H1 (cell line): ENCODE measurements around the gene TMEM258. TPM values are rescaled to one million over a fixed set of nuclear protein-coding genes. Genes with fewer than 3 reads are reported as not detected.

ENCODE experiments used
- CTCF ChIA-PET: fragments of 300-600 bp; sonication (Branson Sonifier 250); formaldehyde crosslinking; loops from one replicate; lab custom pipeline; 2021; ENCODE audit not compliant: partially characterized antibody; lab: Charles Lee
- POLR2A ChIA-PET: fragments of 300-600 bp; sonication (Branson Sonifier 250); formaldehyde crosslinking; loops from one replicate; lab custom pipeline; 2021; ENCODE audit warnings: inconsistent platforms; ENCODE audit not compliant: partially characterized antibody; lab: Charles Lee
- DNase-seq, 2 experiments: peaks; one replicate each; pipeline versions ENCODE4 v3.0.0 to v3.0.0-alpha.2; 2010 to 2022; ENCODE audit warnings: low spot score in 2 of 2, low read depth in 1 of 2, mixed read lengths in 1 of 2
- FAIRE-seq: peaks from 2 replicates; lab custom pipeline; 2011; peaks lifted over from hg19 to GRCh38; lab: Jason Lieb, UNC
- H2AFZ ChIP-seq: 2 replicates; pipeline ENCODE4 v1.8.1; 2012; ENCODE audit warnings: low read length, inconsistent platforms
- H2AK5ac ChIP-seq: 2 replicates; pipeline ENCODE4 v1.6.1; 2013; ENCODE audit warnings: low read depth, low read length
- H2BK120ac ChIP-seq: replicated peaks from 2 replicates; pipeline ENCODE3; 2013; ENCODE audit warnings: low read depth, low read length, inconsistent platforms
- H2BK12ac ChIP-seq: 2 replicates; pipeline ENCODE4 v1.6.1; 2013; ENCODE audit warnings: low read depth, low read length
- H2BK15ac ChIP-seq: 2 replicates; pipeline ENCODE4 v1.6.1; 2013; ENCODE audit warnings: low read length
- H2BK20ac ChIP-seq: 2 replicates; pipeline ENCODE4 v1.6.1; 2013; ENCODE audit warnings: low read length
- H2BK5ac ChIP-seq: 2 replicates; pipeline ENCODE4 v1.6.1; 2013; ENCODE audit warnings: low read depth, low read length
- H3K14ac ChIP-seq: 2 replicates; pipeline ENCODE4 v1.6.1; 2013; ENCODE audit warnings: inconsistent platforms; ENCODE audit not compliant: insufficient read length
- H3K18ac ChIP-seq: 2 replicates; pipeline ENCODE4 v1.6.1; 2013; ENCODE audit warnings: low read length; ENCODE audit errors: extremely low read depth
- H3K23ac ChIP-seq: 2 replicates; pipeline ENCODE4 v1.6.1; 2013; ENCODE audit warnings: inconsistent platforms; ENCODE audit not compliant: insufficient read length
- H3K23me2 ChIP-seq: 2 replicates; pipeline ENCODE4 v1.6.1; 2013; ENCODE audit warnings: low read depth, low read length
- H3K27ac ChIP-seq: 2 replicates; pipeline ENCODE4 v1.6.1; 2011; ENCODE audit warnings: low read depth, low read length, inconsistent platforms
- H3K27me3 ChIP-seq, 4 experiments: replicated peaks in 1 of 4; 1 replicate in 1 of 4; 2 replicates in 3 of 4; pipeline versions ENCODE4 v1.6.1 to v1.8.1; 2011 to 2013; ENCODE audit warnings: low read length in 3 of 4, mild to moderate bottlenecking in 3 of 4, inconsistent platforms in 2 of 4, mixed read lengths in 2 of 4, moderate library complexity in 1 of 4; ENCODE audit not compliant: control insufficient read depth in 3 of 4, insufficient read depth in 3 of 4; ENCODE audit errors: extremely low read depth in 1 of 4
- H3K36me3 ChIP-seq, 4 experiments: 2 replicates each; pipeline versions ENCODE4 v1.6.1 to v1.8.1; 2011 to 2013; ENCODE audit warnings: mild to moderate bottlenecking in 4 of 4, low read length in 3 of 4, moderate library complexity in 2 of 4, control low read depth in 1 of 4, inconsistent platforms in 1 of 4; ENCODE audit not compliant: insufficient read depth in 4 of 4, control insufficient read depth in 2 of 4
- H3K4ac ChIP-seq: replicated peaks from 2 replicates; pipeline ENCODE3; 2013; ENCODE audit warnings: low read length, low read depth, mixed read lengths, inconsistent platforms; ENCODE audit not compliant: insufficient read length
- H3K4me1 ChIP-seq, 4 experiments: replicated peaks in 1 of 4; 1 replicate in 1 of 4; 2 replicates in 3 of 4; pipeline versions ENCODE4 v1.6.1 to v1.8.1; 2011 to 2013; ENCODE audit warnings: low read length in 3 of 4, inconsistent platforms in 2 of 4, mixed read lengths in 1 of 4; ENCODE audit not compliant: insufficient read depth in 4 of 4, control insufficient read depth in 3 of 4
- H3K4me2 ChIP-seq, 2 experiments: 2 replicates each; pipeline versions ENCODE4 v1.6.1 to v1.8.1; 2011 to 2013; ENCODE audit warnings: low read depth in 2 of 2, low read length in 2 of 2, control low read depth in 1 of 2, inconsistent platforms in 1 of 2, mild to moderate bottlenecking in 1 of 2; ENCODE audit not compliant: insufficient read depth in 1 of 2
- H3K4me3 ChIP-seq, 4 experiments: fragments of 200-600, 300-600 bp in 1 of 4; sonication (generic), shearing (Covaris generic), sonication (Bioruptor Twin) in 1 of 4; 2 replicates each; pipeline versions ENCODE4 v1.5.1 to v1.8.1; 2011 to 2016; ENCODE audit warnings: low read length in 4 of 4, low read depth in 3 of 4, control low read depth in 2 of 4, inconsistent platforms in 2 of 4, mild to moderate bottlenecking in 2 of 4, mixed read lengths in 1 of 4, moderate library complexity in 1 of 4; ENCODE audit not compliant: insufficient read depth in 2 of 4; ENCODE audit errors: extremely low read depth in 1 of 4
- H3K56ac ChIP-seq: replicated peaks from 2 replicates; pipeline ENCODE3; 2013; ENCODE audit warnings: low read depth, mild to moderate bottlenecking, mixed read lengths, low read length, inconsistent platforms; ENCODE audit not compliant: insufficient read length
- H3K79me1 ChIP-seq: 2 replicates; pipeline ENCODE4 v1.6.1; 2013; ENCODE audit warnings: low read depth, low read length, control low read depth
- H3K79me2 ChIP-seq, 2 experiments: 2 replicates each; pipeline versions ENCODE4 v1.6.1 to v1.8.1; 2012 to 2013; ENCODE audit warnings: low read length in 2 of 2, mild to moderate bottlenecking in 2 of 2, inconsistent platforms in 1 of 2; ENCODE audit not compliant: insufficient read depth in 2 of 2, control insufficient read depth in 1 of 2
- H3K9ac ChIP-seq, 4 experiments: replicated peaks in 1 of 4; 1 replicate in 1 of 4; 2 replicates in 3 of 4; pipeline versions ENCODE4 v1.6.1 to v1.8.1; 2011 to 2013; ENCODE audit warnings: low read depth in 3 of 4, low read length in 3 of 4, control low read depth in 2 of 4, mild to moderate bottlenecking in 2 of 4, moderate library complexity in 2 of 4, inconsistent platforms in 1 of 4; ENCODE audit errors: extremely low read depth in 1 of 4
- H3K9me3 ChIP-seq, 2 experiments: 2 replicates each; pipeline versions ENCODE4 v1.6.1 to v1.8.1; 2012 to 2013; ENCODE audit warnings: mild to moderate bottlenecking in 2 of 2, moderate library complexity in 2 of 2, control low read depth in 1 of 2, inconsistent platforms in 1 of 2, low read depth in 1 of 2, low read length in 1 of 2, mixed read lengths in 1 of 2; ENCODE audit not compliant: insufficient read depth in 2 of 2
- H4K20me1 ChIP-seq, 2 experiments: replicated peaks in 1 of 2; 2 replicates each; pipeline versions ENCODE3 to v1.8.1; 2011 to 2013; ENCODE audit warnings: inconsistent platforms in 2 of 2, low read length in 2 of 2, mild to moderate bottlenecking in 1 of 2; ENCODE audit not compliant: insufficient read depth in 2 of 2, control insufficient read depth in 1 of 2
- H4K5ac ChIP-seq: 2 replicates; pipeline ENCODE4 v1.6.1; 2013; ENCODE audit warnings: low read length, low read depth, mixed read lengths, inconsistent platforms; ENCODE audit not compliant: insufficient read length
- H4K8ac ChIP-seq: 2 replicates; pipeline ENCODE4 v1.8.0; 2013; ENCODE audit warnings: mild to moderate bottlenecking, moderate library complexity, low read length, inconsistent platforms; ENCODE audit not compliant: insufficient read depth; ENCODE audit errors: extremely low read depth
- H4K91ac ChIP-seq: replicated peaks from 2 replicates; pipeline ENCODE3; 2013; ENCODE audit warnings: low read length, mixed read lengths, inconsistent platforms; ENCODE audit not compliant: insufficient read length
- CBX5 ChIP-seq: fragments of 300-800, 300-1000 bp; sonication (generic); IDR thresholded peaks from 2 replicates; pipeline ENCODE4 v1.7.1; 2016; ENCODE audit warnings: antibody characterized with exemption, low read length, low read depth
- CTCF ChIP-seq, 3 experiments: IDR thresholded peaks; 1 replicate in 2 of 3; 2 replicates in 1 of 3; pipeline versions ENCODE4 v1.5.1 to v1.6.1; 2011; ENCODE audit warnings: low read length in 3 of 3, mild to moderate bottlenecking in 3 of 3, inconsistent platforms in 2 of 3, low read depth in 1 of 3, moderate library complexity in 1 of 3; ENCODE audit not compliant: insufficient read depth in 1 of 3; ENCODE audit errors: control extremely low read depth in 1 of 3
- TAF7 ChIP-seq: optimal IDR thresholded peaks from 2 replicates; pipeline ENCODE3; 2011; ENCODE audit warnings: low read depth, mild to moderate bottlenecking, inconsistent platforms, low read length, moderate library complexity, borderline replicate concordance
- WGBS, 2 experiments: shearing (Covaris generic) in 1 of 2; methylation state at CpG; one replicate each; pipeline versions ENCODE4 v1.1.6 to v1.1.7; 2013 to 2015; ENCODE audit warnings: low lambda C conversion rate in 2 of 2, mixed read lengths in 2 of 2, inconsistent platforms in 1 of 2, low coverage in 1 of 2, missing lambda C conversion rate in 1 of 2; ENCODE audit not compliant: insufficient replicate concordance in 2 of 2, insufficient coverage in 1 of 2, insufficient read length in 1 of 2; ENCODE audit errors: extremely low coverage in 1 of 2, missing lambda C conversion rate in 1 of 2; 5-methylcytosine and 5-hydroxymethylcytosine counted together
- polyA plus RNA-seq, 7 experiments: library from polyadenylated mRNA; depleted of rRNA in 3 of 7; stranded (reverse) in 5 of 7; unstranded in 2 of 7; fragments of >200 nt in 5 of 7; fragments of 200-250 nt in 2 of 7; gene quantifications; 1 replicate in 5 of 7; 2 replicates in 1 of 7; 4 replicates in 1 of 7; pipeline versions ENCODE4 v1.2.1 to v1.2.3, GENCODE V29; 2011 to 2013; ENCODE audit warnings: missing spikeins in 2 of 7, mixed read lengths in 2 of 7
- total RNA-seq: library from RNA; stranded (reverse); fragmentation: NEBNext Ultra II Directional; extraction: Animal tissue kit (Norgen Biotek cat#: 25700); gene quantifications from 2 replicates; pipeline ENCODE4 v1.2.1, GENCODE V29; 2021

TMEM258 gene
- total and polyA plus RNA-seq, 2 of the 8 experiments (the other 6 are each of a cell fraction or from before 2014, with no cell fraction given), result 186 to 759 TPM

GRCh38 chr11:61743486-61744095 is 48.8 kb downstream of the TMEM258 start:
- H3K9me3 ChIP-seq, result no peaks in the 10 kb centered on the region
- CTCF ChIA-PET, result interaction anchor here (0.6 to 9.2 kb wide), 22 partner anchors 8 to 266 kb away, joined by 3 to 168 read pairs (median 4); partner anchors contain the start of genes FEN1 and TMEM258
- H3K9ac ChIP-seq, result no peak overlapping the region
- H4K8ac ChIP-seq, result no peak overlapping the region; the same call in 1 of the 2 replicates
- H3K4me1 ChIP-seq, result peaks cover 0 to 10% (median 1%) of the 10 kb centered on the region in 4 experiments; a peak in 4 of 7 replicates
- no peak overlapping the region for H2BK12ac ChIP-seq
- H2AK5ac ChIP-seq, result no peak overlapping the region
- no peak overlapping the region for H2BK15ac ChIP-seq
- H2BK120ac ChIP-seq, result no peak overlapping the region
- no peak overlapping the region for H3K27ac ChIP-seq
- POLR2A ChIA-PET, result interaction anchor here (1.0 to 8.9 kb wide), 5 partner anchors 10 to 71 kb away, joined by 3 to 87 read pairs (median 4); partner anchors contain the start of genes FEN1 and TMEM258
- H3K23ac ChIP-seq, result no peak overlapping the region
- TF ChIP-seq TAF7 (no peak), CTCF (IDR thresholded peaks at IDR 0.05; ENCODE audit: control extremely low read depth in 1 of 3, insufficient read depth in 1 of 3, low read depth in 1 of 3, low read length in 3 of 3) (0 out of 4 replicates have a peak, but pooled peaks of 1 of the 3 experiments have one; percentile 8), CBX5 (no peak)
- no peak overlapping the region for H3K56ac ChIP-seq
- H4K5ac ChIP-seq, result no peak overlapping the region
- H2BK5ac ChIP-seq, result no peak overlapping the region
- H3K4me2 ChIP-seq, result no peak overlapping the region
- H3K4ac ChIP-seq, result no peak overlapping the region
- no peak overlapping the region for H3K4me3 ChIP-seq
- no peak overlapping the region for H2AFZ ChIP-seq
- H2BK20ac ChIP-seq, result no peak overlapping the region
- H3K36me3 ChIP-seq, result peaks cover 0 to 9% (median 0%) of the 10 kb centered on the region in 4 experiments; a peak in 1 of 8 replicates
- no peaks in the 10 kb centered on the region for H3K23me2 ChIP-seq
- H4K20me1 ChIP-seq, result no peaks in the 10 kb centered on the region
- FAIRE-seq (no peak), DNase-seq (no peak)
- H4K91ac ChIP-seq, result no peak overlapping the region
- 90% methylated on average over 29 of the region's 42 CpGs; no CpG with 5 or more reads in 1 of the 2 experiments for WGBS, 2 experiments
- no peak overlapping the region for H3K18ac ChIP-seq
- H3K27me3 ChIP-seq, result no peaks in the 10 kb centered on the region; a peak in 2 of 7 replicates
- no peaks in the 10 kb centered on the region for H3K79me2 ChIP-seq
- no peaks in the 10 kb centered on the region for H3K79me1 ChIP-seq
- no peak overlapping the region for H3K14ac ChIP-seq
